Esophagus squamous epithelium (tissue), 4 donors: ENCODE data around the gene RNF125.

ENCODE experiments used
- POLR2A ChIP-seq, 4 donors: fragments of 450-650 bp; IDR thresholded peaks; one replicate each; pipeline ENCODE4 v1.6.1; 2017; ENCODE audit warnings: antibody characterized with exemption in 4 of 4, mild to moderate bottlenecking in 4 of 4, moderate library complexity in 3 of 4
- TF ChIP-seq, protein P1 (sequence below), 6 experiments: fragments of 450-650 bp in 4 of 6; fragments of 200-600 bp in 2 of 6; sonication (generic) in 2 of 6; IDR thresholded peaks; one replicate each; pipeline ENCODE4 v1.5.1; 2016 to 2019; ENCODE audit warnings: antibody characterized with exemption in 6 of 6, mild to moderate bottlenecking in 4 of 6, moderate library complexity in 4 of 6

DNA sequence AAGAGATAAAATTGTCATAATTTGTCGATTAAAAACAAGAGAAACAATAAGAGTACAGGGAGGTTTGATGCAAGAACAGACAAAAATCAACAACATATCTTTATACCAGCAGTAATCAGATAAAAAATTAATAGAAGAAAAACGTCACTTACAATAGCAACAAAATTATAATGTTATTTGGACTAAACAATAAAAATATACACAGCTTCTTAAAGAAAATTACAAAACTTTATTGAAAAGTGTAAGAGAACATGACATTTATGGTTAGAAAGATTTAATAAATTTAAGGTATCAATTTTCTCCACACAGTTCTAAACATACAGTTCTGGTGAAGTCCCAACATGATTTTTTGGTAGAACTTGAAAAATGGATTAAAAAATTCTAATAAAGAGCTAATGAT lies 85.9 kb downstream of the RNF125 start:
- TF ChIP-seq, protein P1, sequence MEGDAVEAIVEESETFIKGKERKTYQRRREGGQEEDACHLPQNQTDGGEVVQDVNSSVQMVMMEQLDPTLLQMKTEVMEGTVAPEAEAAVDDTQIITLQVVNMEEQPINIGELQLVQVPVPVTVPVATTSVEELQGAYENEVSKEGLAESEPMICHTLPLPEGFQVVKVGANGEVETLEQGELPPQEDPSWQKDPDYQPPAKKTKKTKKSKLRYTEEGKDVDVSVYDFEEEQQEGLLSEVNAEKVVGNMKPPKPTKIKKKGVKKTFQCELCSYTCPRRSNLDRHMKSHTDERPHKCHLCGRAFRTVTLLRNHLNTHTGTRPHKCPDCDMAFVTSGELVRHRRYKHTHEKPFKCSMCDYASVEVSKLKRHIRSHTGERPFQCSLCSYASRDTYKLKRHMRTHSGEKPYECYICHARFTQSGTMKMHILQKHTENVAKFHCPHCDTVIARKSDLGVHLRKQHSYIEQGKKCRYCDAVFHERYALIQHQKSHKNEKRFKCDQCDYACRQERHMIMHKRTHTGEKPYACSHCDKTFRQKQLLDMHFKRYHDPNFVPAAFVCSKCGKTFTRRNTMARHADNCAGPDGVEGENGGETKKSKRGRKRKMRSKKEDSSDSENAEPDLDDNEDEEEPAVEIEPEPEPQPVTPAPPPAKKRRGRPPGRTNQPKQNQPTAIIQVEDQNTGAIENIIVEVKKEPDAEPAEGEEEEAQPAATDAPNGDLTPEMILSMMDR (IDR thresholded peaks at IDR 0.05), result no peak
- TF ChIP-seq POLR2A (IDR thresholded peaks at IDR 0.05), result no peak
